GM12864 (cell line): ENCODE measurements around the gene MICAL3.
"Not testable (repeated sequence)": the region's sequence is repeated elsewhere in the genome, so short reads cannot be mapped to it uniquely, and the experiment has no call there.

Experiments used
- DNase-seq: peaks from one replicate; pipeline ENCODE4 v3.0.0-alpha.2; 2011; ENCODE audit warnings: low read depth
- H3K4me3 ChIP-seq: 2 replicates; pipeline ENCODE4 v1.5.1; 2011; ENCODE audit warnings: mild to moderate bottlenecking, low read depth, low read length, control low read depth
- TF ChIP-seq, protein P1 (sequence below): IDR thresholded peaks from 2 replicates; pipeline ENCODE4 v1.5.1; 2011; ENCODE audit warnings: low read depth, mild to moderate bottlenecking, moderate library complexity, low read length, control low read depth, inconsistent platforms; ENCODE audit errors: missing control alignments

MICAL3 gene

DNA sequence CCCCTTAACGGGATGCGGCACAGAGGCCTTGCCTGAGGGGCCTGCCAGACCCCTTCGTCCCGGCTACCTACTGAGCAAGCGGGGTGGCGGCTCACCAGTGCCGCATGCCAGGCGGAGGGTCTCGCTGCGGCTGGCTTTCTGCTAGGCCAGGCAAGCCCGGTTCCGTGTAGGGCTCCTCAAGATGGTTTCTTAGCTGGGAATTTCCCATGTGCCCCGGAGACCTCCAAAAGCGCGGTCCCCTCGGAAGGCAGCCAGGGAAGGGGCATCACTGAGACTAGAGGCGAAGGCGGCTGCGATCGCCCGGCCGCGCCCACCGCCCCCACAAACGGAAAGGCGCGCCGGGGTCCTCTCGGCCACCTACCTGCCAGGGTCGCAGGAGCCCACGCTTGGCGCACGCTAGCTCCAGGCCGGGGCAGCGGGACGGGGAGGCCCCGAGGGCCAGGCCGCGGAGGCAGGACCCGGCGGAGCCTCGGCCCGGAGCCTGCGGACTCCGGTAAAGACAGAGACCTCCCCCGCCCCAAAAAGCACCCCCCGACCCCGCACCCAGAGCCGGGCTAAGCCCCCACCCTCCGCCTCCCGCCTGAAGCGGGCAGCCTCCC lies 23.8 kb downstream of the MICAL3 start:
- TF ChIP-seq, protein P1, sequence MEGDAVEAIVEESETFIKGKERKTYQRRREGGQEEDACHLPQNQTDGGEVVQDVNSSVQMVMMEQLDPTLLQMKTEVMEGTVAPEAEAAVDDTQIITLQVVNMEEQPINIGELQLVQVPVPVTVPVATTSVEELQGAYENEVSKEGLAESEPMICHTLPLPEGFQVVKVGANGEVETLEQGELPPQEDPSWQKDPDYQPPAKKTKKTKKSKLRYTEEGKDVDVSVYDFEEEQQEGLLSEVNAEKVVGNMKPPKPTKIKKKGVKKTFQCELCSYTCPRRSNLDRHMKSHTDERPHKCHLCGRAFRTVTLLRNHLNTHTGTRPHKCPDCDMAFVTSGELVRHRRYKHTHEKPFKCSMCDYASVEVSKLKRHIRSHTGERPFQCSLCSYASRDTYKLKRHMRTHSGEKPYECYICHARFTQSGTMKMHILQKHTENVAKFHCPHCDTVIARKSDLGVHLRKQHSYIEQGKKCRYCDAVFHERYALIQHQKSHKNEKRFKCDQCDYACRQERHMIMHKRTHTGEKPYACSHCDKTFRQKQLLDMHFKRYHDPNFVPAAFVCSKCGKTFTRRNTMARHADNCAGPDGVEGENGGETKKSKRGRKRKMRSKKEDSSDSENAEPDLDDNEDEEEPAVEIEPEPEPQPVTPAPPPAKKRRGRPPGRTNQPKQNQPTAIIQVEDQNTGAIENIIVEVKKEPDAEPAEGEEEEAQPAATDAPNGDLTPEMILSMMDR = no peak
- peak overlapping the region; percentile 77 for H3K4me3 ChIP-seq
- DNase-seq = no peak

DNA sequence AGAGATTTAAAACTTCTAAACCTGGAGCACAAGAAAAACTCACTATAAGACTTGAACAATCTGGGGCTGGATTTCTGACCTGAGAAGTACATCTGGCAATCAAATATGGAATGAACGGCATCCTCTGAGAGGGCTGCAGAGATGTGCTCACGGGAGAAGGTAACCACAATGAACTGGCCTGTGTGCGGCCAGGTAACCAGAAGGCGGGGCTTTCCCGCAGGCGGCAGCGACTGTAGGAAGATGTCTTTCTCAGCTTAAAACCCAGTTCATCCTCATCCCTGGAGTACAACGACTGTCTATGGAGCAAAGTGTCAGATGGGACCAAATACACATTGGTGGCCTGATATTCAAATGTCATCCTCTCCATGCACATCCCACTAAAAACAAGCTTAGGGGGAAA lies 24.5 kb downstream of the MICAL3 start:
- peak overlapping the region; percentile 77 for H3K4me3 ChIP-seq
- TF ChIP-seq, protein P1 = no peak
- no peak for DNase-seq

DNA sequence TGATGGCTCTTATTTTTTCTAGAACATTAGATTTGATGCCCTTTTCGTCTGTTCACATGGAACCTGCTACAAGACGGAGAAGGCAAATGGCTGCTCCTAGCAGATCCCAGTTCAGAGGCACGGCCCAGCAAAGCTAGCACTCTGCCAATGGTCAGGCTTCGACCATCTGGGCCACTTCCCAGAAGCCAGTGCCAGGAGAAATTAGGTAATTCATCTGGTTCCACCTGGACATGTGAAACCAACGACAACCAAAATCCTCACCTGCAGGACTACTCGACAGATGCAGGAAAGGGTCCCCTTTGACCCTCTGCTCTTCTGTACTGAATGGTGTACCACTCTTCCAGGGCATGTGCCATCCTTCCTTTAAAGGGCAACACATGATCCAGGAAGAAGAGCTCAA lies 25.4 kb downstream of the MICAL3 start:
- no peak overlapping the region for H3K4me3 ChIP-seq
- TF ChIP-seq, protein P1 = no peak
- no peak for DNase-seq

DNA sequence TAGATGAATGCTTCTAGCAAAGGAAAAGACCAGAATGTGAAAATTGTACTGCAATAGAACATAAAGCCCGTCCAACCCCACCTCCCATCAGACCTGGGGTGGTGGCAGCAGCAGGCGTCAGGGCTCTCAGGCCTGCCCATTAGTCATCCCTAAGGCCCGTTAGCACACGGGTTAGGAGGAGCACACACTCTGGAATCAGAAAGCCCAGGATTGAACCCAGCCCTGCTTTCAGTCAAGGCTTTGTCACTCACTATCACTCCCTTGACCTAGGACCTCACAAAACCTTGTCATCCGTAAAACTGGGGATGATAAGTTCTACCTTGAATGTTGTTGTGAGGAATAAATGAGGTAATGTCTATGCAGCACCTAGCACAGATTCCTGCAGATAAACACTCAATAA lies 26.9 kb downstream of the MICAL3 start:
- H3K4me3 ChIP-seq = no peak overlapping the region
- no peak for DNase-seq
- TF ChIP-seq, protein P1 = no peak

DNA sequence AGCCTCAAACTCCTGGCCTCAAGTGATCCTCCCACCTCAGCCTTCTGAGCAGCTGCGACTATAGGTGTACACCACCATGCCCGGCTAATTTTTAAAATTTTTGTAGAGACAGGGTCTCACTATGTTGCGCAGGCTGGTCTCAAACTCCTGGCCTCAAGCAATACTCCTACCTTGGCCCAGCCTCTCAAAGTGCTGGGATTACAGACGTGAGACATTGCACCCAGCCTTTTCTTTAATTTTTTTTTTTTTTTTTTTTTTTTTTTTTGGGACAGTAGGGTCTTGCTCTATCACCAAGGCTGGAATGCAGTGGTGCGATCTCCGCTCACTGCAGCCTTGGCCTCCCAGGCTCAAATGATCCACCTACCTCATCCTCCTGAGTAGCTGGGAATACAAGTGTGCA lies 29.1 kb downstream of the MICAL3 start:
- H3K4me3 ChIP-seq, DNase-seq: not testable (repeated sequence)

DNA sequence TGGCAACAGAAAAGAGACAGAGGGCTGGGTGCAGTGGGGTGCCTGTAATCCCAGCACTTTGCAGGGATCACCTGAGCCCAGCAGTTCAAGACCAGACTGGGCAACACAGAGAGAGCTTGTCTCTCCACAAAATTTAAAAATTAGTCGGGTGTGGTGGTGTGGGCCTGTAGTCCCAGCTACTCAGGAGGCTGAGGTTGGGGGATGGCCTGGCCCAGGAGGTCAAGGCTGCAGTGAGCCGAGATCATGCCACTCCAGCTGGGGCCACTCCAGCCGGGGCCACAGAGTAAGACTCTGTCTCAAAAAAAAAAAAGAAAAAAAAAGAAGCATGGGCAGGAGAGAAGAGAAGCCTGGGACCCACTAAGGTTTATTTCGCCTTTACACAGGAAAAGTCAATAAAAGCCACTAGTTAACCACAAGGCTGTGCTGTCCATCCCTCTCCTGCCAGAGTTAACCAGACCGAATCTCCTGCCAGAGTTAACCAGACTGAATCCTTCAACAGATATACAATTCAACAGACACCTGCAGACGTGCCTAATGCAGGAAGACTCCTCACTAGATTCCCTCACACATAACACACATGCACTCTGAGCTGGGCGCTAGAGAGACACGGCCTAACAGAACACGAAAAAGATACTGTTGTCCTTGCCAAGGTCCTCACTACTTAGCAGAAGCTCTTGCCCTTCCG lies 29.8 kb downstream of the MICAL3 start:
- TF ChIP-seq, protein P1 = no peak
- DNase-seq = no peak
- H3K4me3 ChIP-seq = no peak overlapping the region

DNA sequence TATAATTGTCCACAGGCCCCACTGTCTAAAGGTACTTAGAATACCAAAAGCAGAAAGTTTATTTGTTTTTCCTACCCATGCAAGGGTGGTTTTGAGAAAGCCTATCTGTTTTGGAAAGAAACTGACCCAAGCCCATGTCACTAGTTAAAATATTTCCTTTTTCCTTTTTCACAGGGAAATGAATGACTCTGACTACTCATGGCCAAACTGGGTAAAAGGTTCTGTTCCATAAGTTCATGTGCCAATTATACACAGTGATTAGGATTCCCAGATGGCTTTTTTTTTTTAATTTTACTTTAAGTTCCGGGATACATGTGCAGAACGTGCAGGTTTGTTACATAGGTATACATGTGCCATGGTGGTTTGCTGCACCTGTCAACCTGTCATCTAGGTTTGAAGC lies 31.4 kb downstream of the MICAL3 start:
- not testable (repeated sequence) for DNase-seq, H3K4me3 ChIP-seq

DNA sequence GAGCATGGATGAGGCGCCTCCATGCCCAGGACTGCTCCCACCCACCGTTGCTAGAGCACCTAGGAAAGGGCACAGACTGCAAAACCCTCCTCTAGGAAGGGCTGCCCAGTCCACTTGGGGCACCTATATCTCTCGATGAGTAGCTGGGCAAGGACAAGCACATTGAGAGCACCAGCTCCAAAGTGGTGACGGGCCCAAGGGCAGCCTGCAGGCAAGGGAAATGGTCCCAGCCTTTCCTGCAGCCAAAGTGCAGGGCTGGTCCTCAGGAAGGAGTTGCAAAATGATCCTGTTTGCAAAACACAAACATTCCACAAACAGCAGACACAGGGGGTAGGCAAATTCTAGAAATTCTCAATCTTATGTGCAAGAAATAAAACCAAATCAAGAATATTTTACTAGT lies 32.4 kb downstream of the MICAL3 start:
- not testable (repeated sequence) for H3K4me3 ChIP-seq, DNase-seq

DNA sequence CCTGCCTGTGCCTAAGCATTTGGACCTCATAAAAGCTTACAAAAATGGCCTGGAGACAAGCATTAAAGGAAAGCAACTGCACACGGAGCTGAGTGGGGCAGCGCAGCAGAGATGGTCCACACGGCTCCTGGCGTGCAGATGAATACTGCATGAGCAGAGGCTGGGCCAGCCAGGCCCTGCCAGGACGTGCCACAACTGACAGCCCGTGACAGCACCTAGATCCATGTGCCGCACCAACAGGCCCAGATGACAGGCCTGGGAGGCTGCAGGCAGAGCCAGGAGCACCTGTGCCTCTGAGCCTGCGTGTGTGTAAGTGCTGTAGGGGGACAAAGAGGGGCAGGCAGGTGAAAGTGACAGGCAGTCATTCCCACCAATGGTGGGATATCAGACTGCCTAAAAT lies 33.4 kb downstream of the MICAL3 start:
- no peak for DNase-seq
- TF ChIP-seq, protein P1 = no peak
- H3K4me3 ChIP-seq = no peak overlapping the region
